DMS153 (cell line): ENCODE results near the gene NEK6.

Experiments
- DNase-seq: peaks from one replicate; lab custom pipeline; 2025; lab: John Stamatoyannopoulos, UW

The NEK6 gene

DNA sequence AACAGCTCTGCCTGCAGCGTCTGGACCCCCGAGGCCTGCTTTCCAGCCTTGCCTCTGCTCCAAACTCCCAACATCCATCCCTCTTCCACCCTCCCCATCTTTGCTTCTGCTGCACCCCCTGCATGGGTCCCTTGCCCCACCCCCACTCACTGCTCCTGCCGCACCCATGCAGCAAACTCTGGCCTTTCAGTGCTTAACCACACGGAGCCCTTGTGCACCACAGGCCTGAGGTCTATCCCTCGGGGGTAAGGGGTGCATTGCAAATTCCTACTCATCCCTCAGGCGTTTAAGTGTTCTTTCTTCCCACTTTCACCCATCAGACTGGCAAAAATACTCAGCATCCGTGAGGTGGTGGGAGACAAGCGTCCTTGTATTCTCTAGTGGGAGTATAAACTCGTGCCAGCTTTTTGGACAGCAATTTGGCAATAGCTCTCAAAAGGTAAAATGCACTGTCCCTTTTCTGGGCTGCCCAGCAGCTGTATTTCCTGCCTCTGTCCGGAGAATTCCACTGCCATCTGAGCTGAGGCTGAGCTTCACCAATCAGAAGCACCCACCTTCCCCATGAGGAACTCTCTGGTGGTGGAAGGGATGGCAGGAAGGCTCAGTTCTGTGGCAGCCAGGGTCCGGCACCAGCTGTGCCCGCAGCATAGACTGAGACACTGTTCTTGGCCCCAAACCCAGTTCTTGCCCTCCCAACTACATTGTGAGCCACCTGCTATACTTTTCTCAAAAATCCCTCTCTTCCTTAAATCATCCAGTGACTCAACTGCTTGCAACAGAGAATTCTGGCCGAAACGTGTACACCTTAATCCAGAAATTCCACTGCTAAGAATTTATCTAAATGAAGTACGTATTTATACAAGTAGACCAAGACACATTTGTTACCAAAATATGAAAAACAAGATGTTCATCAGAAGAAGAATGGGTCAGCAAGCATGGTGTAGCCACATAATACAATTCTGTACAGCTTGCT, 142.5 kb downstream of the NEK6 start:
- no peak for DNase-seq
